GM10248 (cell line): ENCODE data around the gene MAP3K14.
"Not testable (repeated sequence)": the region's sequence is repeated elsewhere in the genome, so short reads cannot be mapped to it uniquely, and the experiment has no call there.

Experiments
- CTCF ChIA-PET: fragments of 300-600 bp; sonication (Branson Sonifier 250); formaldehyde crosslinking; extraction: SDS; loops from one replicate; lab custom pipeline; 2021; ENCODE audit warnings: antibody characterized with exemption; lab: Yijun Ruan, JAX
- POLR2A ChIA-PET: fragments of 350-650 bp; sonication (Branson Sonifier 250); formaldehyde crosslinking; extraction: SDS; loops from one replicate; lab custom pipeline; 2020; ENCODE audit warnings: antibody characterized with exemption; lab: Yijun Ruan, JAX
- DNase-seq: peaks from one replicate; pipeline ENCODE4 v3.0.0; 2012; ENCODE audit errors: extremely low spot score
- CTCF ChIP-seq: IDR thresholded peaks from 2 replicates; pipeline ENCODE4 v1.5.1; 2012; ENCODE audit warnings: mild to moderate bottlenecking, low read depth; ENCODE audit errors: extremely low read depth, missing control alignments, control extremely low read depth

MAP3K14 gene

GRCh38 chr17:45345554-45346215 is 28.9 kb upstream of the MAP3K14 start:
- ChIA-PET CTCF (interaction anchor here (0.9 to 2.1 kb wide), 6 partner anchors 11 to 69 kb away, joined by 3 to 10 read pairs (median 6); partner anchors contain the start of gene MAP3K14), POLR2A (interaction anchor here (0.6 kb wide), 1 partner anchor 8 kb away, joined by 5 read pairs; no protein-coding TSS in a partner anchor)
- no peak for DNase-seq
- no peak for TF ChIP-seq CTCF

- POLR2A ChIA-PET, result interaction anchor here (0.6 kb wide), 1 partner anchor 8 kb away, joined by 5 read pairs; no protein-coding TSS in a partner anchor
- no peak for DNase-seq
- no peak for TF ChIP-seq CTCF
- CTCF ChIA-PET, result interaction anchor here (0.9 to 2.1 kb wide), 6 partner anchors 11 to 68 kb away, joined by 3 to 10 read pairs (median 6); partner anchors contain the start of gene MAP3K14
These were observed 28.4 kb upstream of the MAP3K14 start for GRCh38 chr17:45345246-45345553.

- DNase-seq, CTCF ChIA-PET, POLR2A ChIA-PET: not testable (repeated sequence)
These were observed 27.3 kb upstream of the MAP3K14 start for GRCh38 chr17:45343967-45344664.

GRCh38 chr17:45342871-45343526 is 26.2 kb upstream of the MAP3K14 start:
- ChIA-PET CTCF (interaction anchor here (1.0 kb wide), 1 partner anchor 22 kb away, joined by 3 read pairs; no protein-coding TSS in a partner anchor), POLR2A (no interaction called here)
- TF ChIP-seq CTCF, result no peak
- no peak for DNase-seq

- DNase-seq, result no peak
- no peak for TF ChIP-seq CTCF
- ChIA-PET CTCF (interaction anchor here (1.0 kb wide), 1 partner anchor 23 kb away, joined by 3 read pairs; no protein-coding TSS in a partner anchor), POLR2A (no interaction called here)
These were observed 25.5 kb upstream of the MAP3K14 start for GRCh38 chr17:45342306-45342705.

GRCh38 chr17:45341533-45342158 is 24.8 kb upstream of the MAP3K14 start:
- TF ChIP-seq CTCF, result no peak
- ChIA-PET CTCF (interaction anchor here (1.0 to 1.7 kb wide), 2 partner anchors 23 to 65 kb away, joined by 3 to 5 read pairs; no protein-coding TSS in a partner anchor), POLR2A (no interaction called here)
- no peak for DNase-seq
